ENCODE measurements around the gene SLC9A3. TPM values are rescaled to one million over a fixed set of nuclear protein-coding genes. Genes with fewer than 3 reads are reported as not detected.

The SLC9A3 gene
- total RNA-seq, 1 donor = 1.8 TPM

DNA sequence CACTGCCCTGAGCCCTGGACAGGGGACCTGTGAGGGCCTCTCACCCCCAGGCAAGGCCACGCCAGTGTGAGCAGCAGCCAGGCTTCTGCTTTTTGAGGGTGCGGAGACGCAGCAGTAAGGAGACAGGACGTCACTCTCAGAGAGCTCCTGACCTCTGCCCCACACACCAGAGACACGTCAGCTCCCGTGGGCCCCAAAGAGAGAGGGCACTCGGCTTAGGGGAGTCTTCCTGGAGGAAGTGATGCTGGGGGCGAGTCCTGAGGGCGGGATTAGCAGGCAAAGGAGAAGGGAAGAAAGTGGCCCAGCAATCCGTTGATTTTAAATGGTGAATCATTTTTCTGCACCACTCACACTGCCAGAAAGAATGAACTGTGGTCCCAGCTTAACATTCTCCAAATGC lies 24.0 kb upstream of the SLC9A3 start:
- H3K4me3 ChIP-seq (ENCODE audit: low read depth, low read length) = no peak overlapping the region
- TF ChIP-seq, protein P1, sequence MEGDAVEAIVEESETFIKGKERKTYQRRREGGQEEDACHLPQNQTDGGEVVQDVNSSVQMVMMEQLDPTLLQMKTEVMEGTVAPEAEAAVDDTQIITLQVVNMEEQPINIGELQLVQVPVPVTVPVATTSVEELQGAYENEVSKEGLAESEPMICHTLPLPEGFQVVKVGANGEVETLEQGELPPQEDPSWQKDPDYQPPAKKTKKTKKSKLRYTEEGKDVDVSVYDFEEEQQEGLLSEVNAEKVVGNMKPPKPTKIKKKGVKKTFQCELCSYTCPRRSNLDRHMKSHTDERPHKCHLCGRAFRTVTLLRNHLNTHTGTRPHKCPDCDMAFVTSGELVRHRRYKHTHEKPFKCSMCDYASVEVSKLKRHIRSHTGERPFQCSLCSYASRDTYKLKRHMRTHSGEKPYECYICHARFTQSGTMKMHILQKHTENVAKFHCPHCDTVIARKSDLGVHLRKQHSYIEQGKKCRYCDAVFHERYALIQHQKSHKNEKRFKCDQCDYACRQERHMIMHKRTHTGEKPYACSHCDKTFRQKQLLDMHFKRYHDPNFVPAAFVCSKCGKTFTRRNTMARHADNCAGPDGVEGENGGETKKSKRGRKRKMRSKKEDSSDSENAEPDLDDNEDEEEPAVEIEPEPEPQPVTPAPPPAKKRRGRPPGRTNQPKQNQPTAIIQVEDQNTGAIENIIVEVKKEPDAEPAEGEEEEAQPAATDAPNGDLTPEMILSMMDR (IDR thresholded peaks at IDR 0.05; ENCODE audit: insufficient read depth, low read length) = no peak
- no peak for DNase-seq (ENCODE audit: low read depth)

DNA sequence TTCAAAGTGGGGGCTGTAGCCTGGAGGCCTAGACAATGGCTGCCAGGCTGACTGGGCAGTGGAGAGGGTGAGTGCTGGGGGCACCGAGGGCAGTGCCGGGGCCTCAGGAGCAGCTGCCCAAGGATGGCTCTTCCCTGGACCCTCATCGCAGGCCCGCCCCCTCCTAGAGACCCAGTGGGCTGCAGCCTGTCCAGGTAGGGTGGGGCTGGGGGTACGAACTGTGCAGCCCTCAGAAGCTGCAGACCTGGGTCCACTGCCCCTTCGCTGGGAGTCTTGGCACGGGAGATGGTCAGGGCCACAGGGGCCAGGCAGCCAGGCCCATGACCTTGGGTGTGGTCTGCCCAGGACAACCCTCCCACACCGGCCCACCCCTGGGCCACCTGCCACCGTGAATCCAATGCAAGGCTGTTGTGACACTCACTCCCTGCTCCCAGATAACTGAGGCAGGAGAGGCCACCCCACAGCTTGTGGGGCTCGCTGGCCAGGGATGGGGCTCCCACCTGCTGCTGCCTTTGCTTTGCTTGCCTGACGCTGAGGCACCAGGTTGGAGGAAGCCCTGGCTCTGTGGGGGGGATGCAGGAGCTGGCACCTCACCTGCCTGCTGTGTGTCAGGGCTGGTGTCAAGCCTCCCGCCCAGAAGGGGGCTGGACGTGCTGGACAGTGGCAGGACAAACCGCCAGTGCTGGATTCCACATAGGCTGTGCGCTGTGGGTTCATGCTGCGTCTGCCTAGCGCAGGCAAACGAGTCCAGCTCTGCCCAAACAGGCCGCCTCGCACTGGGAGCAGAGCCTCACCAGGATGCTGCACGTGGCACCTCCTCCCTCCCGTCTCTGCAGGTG lies 23.1 kb upstream of the SLC9A3 start:
- H3K4me3 ChIP-seq (ENCODE audit: low read depth, low read length) = no peak overlapping the region
- no peak for DNase-seq (ENCODE audit: low read depth)
- TF ChIP-seq, protein P1 (IDR thresholded peaks at IDR 0.05; ENCODE audit: insufficient read depth, low read length) = no peak

DNA sequence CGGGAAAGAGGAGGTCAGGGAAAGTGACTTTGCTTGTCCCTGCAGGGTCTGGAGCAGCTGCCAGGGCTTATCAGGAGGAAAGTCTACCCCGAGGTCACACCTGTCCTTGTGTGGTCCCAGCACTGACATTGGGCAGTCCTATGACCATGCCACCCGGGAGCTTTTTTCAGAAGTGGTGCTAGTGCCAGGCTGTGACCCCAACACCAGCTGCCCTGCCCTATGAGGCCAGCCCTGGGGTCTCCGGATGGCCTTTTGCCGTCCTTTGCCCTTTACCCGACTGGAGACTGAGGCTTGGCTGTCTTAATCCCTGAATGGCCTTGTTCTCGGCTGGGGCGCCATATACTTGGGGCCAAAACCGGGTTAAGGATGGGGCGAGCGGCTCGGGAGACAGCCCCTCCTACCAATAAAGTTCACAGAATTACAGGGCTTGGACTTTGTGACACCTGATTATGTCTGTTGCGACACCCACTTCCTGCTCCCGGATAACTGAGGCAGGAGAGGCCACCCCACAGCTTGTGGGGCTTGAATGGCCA lies 22.2 kb upstream of the SLC9A3 start:
- TF ChIP-seq, protein P1 (IDR thresholded peaks at IDR 0.05; ENCODE audit: insufficient read depth, low read length) = no peak
- no peak overlapping the region for H3K4me3 ChIP-seq (ENCODE audit: low read depth, low read length)
- no peak for DNase-seq (ENCODE audit: low read depth)

DNA sequence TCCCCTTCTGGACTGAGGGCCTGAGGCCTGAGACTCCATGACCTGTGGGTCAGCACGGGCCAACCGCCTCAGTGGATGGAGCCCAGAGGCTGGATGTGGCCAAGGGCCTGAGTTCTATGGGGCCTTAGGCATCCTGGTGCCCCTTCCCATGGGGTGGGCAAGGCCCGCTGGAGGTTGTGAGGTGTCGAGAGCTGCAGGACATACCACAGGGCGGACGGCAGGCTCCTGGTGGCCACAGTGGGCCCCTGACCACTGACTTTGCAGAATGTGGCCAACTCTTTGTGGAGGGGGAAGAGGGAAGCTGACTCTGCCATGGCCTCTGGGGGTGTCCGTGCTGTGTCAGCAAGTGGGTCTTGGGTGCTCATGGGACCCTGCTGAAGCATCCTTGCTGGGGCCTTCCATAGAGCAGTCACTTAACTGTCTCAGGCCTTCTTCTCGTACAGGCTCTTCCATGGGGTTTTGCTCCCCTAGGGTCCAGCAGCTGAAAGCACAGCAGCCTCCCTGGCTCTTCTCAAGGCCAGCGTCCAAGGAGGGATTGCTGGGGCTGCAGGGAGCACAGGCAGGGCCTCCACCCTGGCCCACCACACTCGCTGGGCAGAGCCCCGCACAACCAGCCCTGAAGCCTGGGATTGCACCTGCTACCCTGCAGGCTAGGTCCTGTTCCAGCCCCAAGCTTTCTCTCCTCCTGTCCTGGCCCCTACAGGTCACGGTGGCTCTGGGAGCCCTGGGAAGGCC lies 21.6 kb upstream of the SLC9A3 start:
- no peak for DNase-seq (ENCODE audit: low read depth)
- TF ChIP-seq, protein P1 (IDR thresholded peaks at IDR 0.05; ENCODE audit: insufficient read depth, low read length) = no peak
- no peak overlapping the region for H3K4me3 ChIP-seq (ENCODE audit: low read depth, low read length)

DNA sequence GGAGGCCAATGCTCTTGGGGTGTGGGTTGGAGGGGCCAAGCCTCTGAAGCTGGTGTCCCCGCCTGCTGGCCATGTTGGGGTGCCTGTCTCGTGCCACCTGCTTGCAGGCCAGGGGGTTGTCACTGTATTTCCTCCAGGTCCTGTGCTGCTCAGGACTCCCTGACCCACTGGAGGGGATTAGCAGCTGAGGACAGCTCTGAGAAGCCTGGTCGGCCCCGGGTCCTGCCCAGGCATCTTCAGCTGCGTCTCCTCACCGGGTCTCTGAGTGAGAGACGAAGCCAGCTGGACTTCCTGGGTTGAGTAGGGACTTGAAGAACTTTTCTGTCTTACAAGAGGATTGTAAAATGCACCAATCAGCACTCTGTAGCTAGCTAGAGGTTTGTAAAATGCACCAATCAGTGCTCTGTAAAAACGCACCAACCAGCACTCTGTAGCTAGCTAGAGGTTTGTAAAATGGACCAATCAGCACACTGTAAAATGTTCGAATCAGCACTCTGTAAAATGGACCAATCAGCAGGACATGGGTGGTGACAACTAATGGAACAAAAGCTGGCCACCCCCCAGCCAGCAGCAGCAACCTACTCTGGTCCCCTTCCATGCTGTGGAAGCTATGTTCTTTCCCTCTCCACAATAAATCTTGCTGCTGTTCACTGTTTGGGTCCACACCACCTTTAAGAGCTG lies 20.6 kb upstream of the SLC9A3 start:
- no peak overlapping the region for H3K4me3 ChIP-seq (ENCODE audit: low read depth, low read length)
- no peak for DNase-seq (ENCODE audit: low read depth)
- TF ChIP-seq, protein P1 (IDR thresholded peaks at IDR 0.05; ENCODE audit: insufficient read depth, low read length) = no peak

DNA sequence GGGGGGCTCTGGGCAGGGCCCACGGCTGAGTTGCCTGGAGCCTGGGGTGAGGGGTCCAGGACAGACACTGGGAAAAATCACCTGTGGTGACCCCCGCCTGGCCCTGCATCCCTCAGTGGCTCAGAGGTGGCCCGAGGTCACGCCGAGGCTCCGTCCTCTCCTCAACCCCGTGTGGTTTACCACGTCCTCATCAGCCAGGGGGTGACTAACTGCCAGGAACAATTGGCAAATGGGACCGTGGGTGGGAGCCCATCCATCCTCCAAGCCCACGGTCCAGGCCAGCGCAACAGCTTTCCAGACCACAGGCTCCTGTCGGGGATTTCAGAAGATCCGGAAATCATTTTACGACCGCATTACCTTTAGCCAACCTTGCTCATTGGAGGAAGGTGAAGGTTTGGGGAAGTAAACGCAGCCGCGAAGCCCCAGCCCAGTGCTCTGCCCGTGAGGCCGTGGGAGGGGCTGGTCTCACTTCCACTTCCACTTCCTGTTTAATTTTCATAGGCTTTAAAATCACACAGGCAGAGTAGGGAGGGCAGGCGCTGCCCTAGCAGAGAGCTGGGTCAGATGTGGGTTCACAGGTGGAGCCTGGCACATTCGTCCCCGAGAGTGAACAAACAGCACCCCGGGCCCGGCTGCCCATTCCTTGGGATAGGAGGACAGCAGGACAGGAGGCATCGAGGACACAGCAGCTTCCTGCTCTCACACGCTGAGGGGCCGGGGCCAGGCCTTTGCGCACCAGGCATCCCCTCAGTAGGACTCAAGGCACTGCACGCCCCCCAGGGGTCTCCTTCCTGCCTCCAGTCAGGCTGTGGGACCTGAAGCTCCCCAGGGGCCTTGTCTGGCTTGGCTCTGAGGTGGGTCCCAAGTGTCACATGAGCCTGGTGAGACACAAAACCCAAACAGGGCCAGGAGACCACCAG lies 19.8 kb upstream of the SLC9A3 start:
- DNase-seq (ENCODE audit: low read depth) = no peak
- TF ChIP-seq, protein P1 (IDR thresholded peaks at IDR 0.05; ENCODE audit: insufficient read depth, low read length) = no peak
- H3K4me3 ChIP-seq (ENCODE audit: low read depth, low read length) = no peak overlapping the region
